Measurements from ENCODE around the gene AUTS2.

The AUTS2 gene

GRCh38 chr7:70094831-70095230 is 496.6 kb downstream of the AUTS2 start:
- no peak overlapping the region for H3K4me3 ChIP-seq (replicated peaks; ENCODE audit: low read depth, low read length)
- no peak for TF ChIP-seq CTCF (IDR thresholded peaks at IDR 0.05; ENCODE audit: low read depth, low read length, missing control alignments)
- no peak for DNase-seq (ENCODE audit: extremely low read depth, low read depth)

- H3K4me3 ChIP-seq (replicated peaks; ENCODE audit: low read depth, low read length), result no peak overlapping the region
- no peak for DNase-seq (ENCODE audit: extremely low read depth, low read depth)
- no peak for TF ChIP-seq CTCF (IDR thresholded peaks at IDR 0.05; ENCODE audit: low read depth, low read length, missing control alignments)
Measured at GRCh38 chr7:70097645-70098044, 499.4 kb downstream of the AUTS2 start.

- H3K4me3 ChIP-seq (replicated peaks; ENCODE audit: low read depth, low read length), result no peak overlapping the region
- DNase-seq (ENCODE audit: extremely low read depth, low read depth), result no peak
- TF ChIP-seq CTCF (IDR thresholded peaks at IDR 0.05; ENCODE audit: low read depth, low read length, missing control alignments), result no peak
Measured at GRCh38 chr7:70098133-70098561, 499.9 kb downstream of the AUTS2 start.

GRCh38 chr7:70098905-70099672 is 500.8 kb downstream of the AUTS2 start:
- no peak overlapping the region for H3K4me3 ChIP-seq (replicated peaks; ENCODE audit: low read depth, low read length)

GRCh38 chr7:70104243-70104642 is 506.0 kb downstream of the AUTS2 start:
- no peak overlapping the region for H3K4me3 ChIP-seq (replicated peaks; ENCODE audit: low read depth, low read length)
- no peak for TF ChIP-seq CTCF (IDR thresholded peaks at IDR 0.05; ENCODE audit: low read depth, low read length, missing control alignments)
- DNase-seq (ENCODE audit: extremely low read depth, low read depth), result no peak

More at GRCh38 chr7:70098905-70099672, 500.8 kb downstream of the AUTS2 start:
- DNase-seq (ENCODE audit: extremely low read depth, low read depth), result no peak
- no peak for TF ChIP-seq CTCF (IDR thresholded peaks at IDR 0.05; ENCODE audit: low read depth, low read length, missing control alignments)

- no peak for DNase-seq (ENCODE audit: extremely low read depth, low read depth)
- no peak overlapping the region for H3K4me3 ChIP-seq (replicated peaks; ENCODE audit: low read depth, low read length)
- no peak for TF ChIP-seq CTCF (IDR thresholded peaks at IDR 0.05; ENCODE audit: low read depth, low read length, missing control alignments)
Measured at GRCh38 chr7:70113078-70113477, 514.8 kb downstream of the AUTS2 start.

Measured in HFF-Myc (cell line).